C4-2B (cell line): ENCODE results near the gene WBP11.
A peak's percentile ranks its signal among the peaks of the same experiment; 100 is the strongest.

Source experiments
- CTCF ChIP-seq: fragments of 450-650 bp; conservative IDR thresholded peaks from 2 replicates; pipeline ENCODE4 v1.5.1; 2017; ENCODE audit warnings: mild to moderate bottlenecking
- ZFX ChIP-seq: fragments of 450-650 bp; IDR thresholded peaks from 2 replicates; pipeline ENCODE4 v1.6.1; 2017

DNA sequence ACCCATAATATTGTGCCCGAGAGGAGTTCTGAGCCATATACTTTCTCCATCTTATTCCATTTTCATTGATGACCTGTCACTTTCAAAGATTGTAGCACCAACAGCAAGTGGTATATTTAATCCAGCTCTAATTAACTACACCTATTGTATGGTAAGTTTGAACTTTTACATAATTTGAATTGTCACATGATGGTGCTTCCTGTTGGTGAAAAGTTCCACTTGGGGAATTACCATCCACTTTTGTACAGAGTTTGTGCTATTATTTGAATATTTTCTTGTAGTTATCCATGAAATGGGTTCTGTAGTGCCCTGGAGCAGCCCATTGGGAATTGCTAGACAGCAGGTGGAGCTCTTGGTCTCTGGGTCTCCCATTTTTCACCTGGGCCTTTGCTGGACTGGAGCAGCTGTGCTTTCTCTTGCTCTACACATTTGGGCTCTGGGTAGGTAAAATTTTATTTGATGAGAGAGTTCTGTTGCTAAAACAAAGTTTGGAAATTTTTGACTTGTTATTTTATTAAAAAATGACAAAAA lies 7.7 kb upstream of the WBP11 start:
- peak; percentile 69 for TF ChIP-seq CTCF
- no peak for TF ChIP-seq ZFX
